Measurements from ENCODE around the gene PTPRD.

DNA sequence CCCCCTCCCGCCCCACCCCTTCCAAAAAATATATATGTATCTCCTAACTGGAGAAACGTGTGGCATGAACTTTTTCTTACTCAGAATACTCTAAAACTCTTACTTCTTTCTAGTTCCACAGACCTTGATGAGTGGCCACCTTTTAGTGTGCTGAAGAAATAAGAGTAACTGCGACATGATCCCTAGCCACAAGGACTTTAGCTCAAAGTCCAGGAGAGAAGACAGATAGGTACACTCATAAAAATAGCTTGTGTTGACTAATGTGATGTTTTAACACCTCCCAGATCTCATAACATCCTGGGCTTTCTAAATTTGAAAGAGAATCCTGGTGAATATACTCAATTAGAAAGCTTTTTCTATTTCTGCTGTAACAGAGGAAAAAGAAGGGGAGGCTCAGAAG lies 1808.2 kb downstream of the PTPRD start:
- TF ChIP-seq CTCF (IDR thresholded peaks at IDR 0.05) = no peak
- TF ChIP-seq EZH2 (IDR thresholded peaks at IDR 0.05) = no peak
- no peak for TF ChIP-seq EZH2phosphoT487 (IDR thresholded peaks at IDR 0.05)

Data from neural progenitor cell (in vitro differentiated cells).